ENCODE results near the gene NEU4.

NEU4 gene

DNA sequence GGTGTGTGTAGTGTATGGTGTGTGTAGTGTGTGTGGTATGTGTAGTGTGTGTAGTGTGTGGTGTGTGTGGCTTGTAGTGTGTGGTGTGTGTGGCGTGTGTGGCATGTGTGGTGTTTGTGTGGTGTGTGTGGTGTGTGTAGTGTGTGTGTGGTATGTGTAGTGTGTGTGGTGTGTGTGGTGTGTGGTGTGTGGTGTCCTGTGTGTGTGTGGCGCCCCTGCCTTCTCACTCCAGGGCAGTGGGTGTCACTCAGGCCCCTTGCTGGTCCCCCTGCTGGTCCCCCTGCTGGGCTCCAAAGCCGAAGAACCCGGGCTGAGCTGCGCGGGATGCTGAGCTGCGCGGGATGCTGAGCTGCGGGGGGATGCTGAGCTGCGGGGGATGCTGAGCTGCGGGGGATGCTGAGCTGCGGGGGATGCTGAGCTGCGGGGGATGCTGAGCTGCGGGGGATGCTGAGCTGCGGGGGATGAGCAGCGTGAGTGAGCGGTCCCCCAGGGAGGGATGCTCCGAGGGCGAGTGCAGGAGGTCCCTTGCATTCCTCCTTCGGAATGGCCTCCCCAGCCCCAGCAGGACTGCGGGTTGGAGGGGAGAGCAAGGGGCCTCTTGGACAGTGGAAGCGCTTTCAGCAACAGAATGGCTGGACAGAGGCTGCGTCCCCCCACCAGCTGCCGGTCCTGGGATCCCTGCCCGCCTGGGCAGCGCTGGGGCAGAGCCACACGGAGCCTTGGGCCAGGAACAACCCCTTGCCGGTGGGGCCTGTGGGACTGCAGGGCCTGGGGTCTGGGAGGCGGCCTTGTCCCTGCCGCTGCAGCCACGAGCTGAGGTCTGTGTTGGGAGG lies 57.2 kb downstream of the NEU4 start:
- no peak for DNase-seq (ENCODE audit: low spot score)

All from hepatic stellate cell (primary cell).